Measurements from ENCODE around the gene PIGBOS1. TPM values are rescaled to one million over a fixed set of nuclear protein-coding genes. Genes with fewer than 3 reads are reported as not detected.
A peak's percentile ranks its signal among the peaks of the same experiment; 100 is the strongest.

PIGBOS1 gene
- total and polyA plus RNA-seq, 9 of the 15 experiments (the other 6 are each of a cell fraction or from before 2014, with no cell fraction given): 25.2 to 76.2 (median 46.0) TPM

DNA sequence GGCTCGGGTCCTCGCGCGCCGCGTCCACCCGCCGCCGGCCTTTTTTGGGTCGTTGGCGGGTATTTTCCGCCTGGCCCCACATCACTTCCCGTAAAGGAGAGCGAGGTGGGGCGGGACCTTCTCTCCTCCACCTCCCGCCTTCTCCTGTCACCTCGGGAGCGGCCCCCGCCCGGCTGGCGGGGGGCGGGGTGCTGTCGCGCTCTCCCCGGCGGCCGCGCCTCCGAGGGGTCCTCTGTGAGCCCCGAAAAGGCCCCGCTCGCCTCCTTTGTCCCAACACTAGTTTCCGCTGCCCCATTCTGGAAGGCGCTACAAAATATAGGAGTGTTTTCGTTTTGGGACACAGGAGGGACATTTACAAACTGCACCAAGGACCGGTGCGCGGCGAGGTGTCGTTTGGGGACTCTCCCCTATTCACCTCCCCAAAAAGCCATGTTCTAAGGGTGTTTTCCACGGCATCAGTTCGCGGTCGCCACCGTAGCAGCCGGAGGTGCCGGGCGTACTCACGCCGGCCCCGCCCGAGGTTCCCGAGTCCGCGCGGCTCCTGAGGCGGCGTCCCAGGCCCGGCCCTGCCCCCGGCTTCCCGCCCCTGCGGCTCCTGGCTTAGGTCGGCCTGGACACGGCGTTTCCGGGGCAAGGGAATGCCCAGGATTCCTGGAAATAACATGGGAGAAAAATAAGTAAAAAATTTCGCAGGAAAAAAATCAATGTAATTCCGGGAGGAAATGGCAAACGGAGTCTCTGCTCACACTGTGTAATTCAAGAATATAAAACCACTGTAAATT is 29.0 kb downstream of the PIGBOS1 start, which contains the start of gene RAB27A (continued):
- TF ChIP-seq ATF1 (CRISPR knock-in tag; IDR thresholded peaks at IDR 0.05): no peak
- peak; percentile 67; the same call in 1 of the 2 replicates for TF ChIP-seq ATF1 (tag; IDR thresholded peaks at IDR 0.05)
- TF ChIP-seq POLR2AphosphoS5 (IDR thresholded peaks at IDR 0.05; ENCODE audit: control insufficient read depth, insufficient read depth, low read depth, low read length): peak; percentile 17; the same call in 1 of the 2 replicates
- no peak for TF ChIP-seq RBM15 (IDR thresholded peaks at IDR 0.05; ENCODE audit: insufficient read depth, low read length)
- TF ChIP-seq, protein P1, sequence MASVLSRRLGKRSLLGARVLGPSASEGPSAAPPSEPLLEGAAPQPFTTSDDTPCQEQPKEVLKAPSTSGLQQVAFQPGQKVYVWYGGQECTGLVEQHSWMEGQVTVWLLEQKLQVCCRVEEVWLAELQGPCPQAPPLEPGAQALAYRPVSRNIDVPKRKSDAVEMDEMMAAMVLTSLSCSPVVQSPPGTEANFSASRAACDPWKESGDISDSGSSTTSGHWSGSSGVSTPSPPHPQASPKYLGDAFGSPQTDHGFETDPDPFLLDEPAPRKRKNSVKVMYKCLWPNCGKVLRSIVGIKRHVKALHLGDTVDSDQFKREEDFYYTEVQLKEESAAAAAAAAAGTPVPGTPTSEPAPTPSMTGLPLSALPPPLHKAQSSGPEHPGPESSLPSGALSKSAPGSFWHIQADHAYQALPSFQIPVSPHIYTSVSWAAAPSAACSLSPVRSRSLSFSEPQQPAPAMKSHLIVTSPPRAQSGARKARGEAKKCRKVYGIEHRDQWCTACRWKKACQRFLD (CRISPR knock-in tag; IDR thresholded peaks at IDR 0.05): 0 out of 2 replicates have a peak, but pooled peaks have one; percentile 26
- TF ChIP-seq, protein P2, sequence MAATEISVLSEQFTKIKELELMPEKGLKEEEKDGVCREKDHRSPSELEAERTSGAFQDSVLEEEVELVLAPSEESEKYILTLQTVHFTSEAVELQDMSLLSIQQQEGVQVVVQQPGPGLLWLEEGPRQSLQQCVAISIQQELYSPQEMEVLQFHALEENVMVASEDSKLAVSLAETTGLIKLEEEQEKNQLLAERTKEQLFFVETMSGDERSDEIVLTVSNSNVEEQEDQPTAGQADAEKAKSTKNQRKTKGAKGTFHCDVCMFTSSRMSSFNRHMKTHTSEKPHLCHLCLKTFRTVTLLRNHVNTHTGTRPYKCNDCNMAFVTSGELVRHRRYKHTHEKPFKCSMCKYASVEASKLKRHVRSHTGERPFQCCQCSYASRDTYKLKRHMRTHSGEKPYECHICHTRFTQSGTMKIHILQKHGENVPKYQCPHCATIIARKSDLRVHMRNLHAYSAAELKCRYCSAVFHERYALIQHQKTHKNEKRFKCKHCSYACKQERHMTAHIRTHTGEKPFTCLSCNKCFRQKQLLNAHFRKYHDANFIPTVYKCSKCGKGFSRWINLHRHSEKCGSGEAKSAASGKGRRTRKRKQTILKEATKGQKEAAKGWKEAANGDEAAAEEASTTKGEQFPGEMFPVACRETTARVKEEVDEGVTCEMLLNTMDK (IDR thresholded peaks at IDR 0.05; ENCODE audit: borderline replicate concordance, insufficient read depth, low read depth, low read length, poor library complexity, severe bottlenecking): peak; percentile 55
- TF ChIP-seq SMAD4 (CRISPR knock-in tag; conservative IDR thresholded peaks at IDR 0.05): 0 out of 2 replicates have a peak, but pooled peaks have one; percentile 26
- no peak for TF ChIP-seq PHB2 (IDR thresholded peaks at IDR 0.05; ENCODE audit: low read depth)
- TF ChIP-seq, protein P3, sequence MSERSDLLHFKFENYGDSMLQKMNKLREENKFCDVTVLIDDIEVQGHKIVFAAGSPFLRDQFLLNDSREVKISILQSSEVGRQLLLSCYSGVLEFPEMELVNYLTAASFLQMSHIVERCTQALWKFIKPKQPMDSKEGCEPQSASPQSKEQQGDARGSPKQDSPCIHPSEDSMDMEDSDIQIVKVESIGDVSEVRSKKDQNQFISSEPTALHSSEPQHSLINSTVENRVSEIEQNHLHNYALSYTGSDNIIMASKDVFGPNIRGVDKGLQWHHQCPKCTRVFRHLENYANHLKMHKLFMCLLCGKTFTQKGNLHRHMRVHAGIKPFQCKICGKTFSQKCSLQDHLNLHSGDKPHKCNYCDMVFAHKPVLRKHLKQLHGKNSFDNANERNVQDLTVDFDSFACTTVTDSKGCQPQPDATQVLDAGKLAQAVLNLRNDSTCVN (CRISPR knock-in tag; IDR thresholded peaks at IDR 0.05): no peak
- peak; percentile 92 for TF ChIP-seq POLR2G (IDR thresholded peaks at IDR 0.05; ENCODE audit: low read depth, low read length)
- TF ChIP-seq, protein P4, sequence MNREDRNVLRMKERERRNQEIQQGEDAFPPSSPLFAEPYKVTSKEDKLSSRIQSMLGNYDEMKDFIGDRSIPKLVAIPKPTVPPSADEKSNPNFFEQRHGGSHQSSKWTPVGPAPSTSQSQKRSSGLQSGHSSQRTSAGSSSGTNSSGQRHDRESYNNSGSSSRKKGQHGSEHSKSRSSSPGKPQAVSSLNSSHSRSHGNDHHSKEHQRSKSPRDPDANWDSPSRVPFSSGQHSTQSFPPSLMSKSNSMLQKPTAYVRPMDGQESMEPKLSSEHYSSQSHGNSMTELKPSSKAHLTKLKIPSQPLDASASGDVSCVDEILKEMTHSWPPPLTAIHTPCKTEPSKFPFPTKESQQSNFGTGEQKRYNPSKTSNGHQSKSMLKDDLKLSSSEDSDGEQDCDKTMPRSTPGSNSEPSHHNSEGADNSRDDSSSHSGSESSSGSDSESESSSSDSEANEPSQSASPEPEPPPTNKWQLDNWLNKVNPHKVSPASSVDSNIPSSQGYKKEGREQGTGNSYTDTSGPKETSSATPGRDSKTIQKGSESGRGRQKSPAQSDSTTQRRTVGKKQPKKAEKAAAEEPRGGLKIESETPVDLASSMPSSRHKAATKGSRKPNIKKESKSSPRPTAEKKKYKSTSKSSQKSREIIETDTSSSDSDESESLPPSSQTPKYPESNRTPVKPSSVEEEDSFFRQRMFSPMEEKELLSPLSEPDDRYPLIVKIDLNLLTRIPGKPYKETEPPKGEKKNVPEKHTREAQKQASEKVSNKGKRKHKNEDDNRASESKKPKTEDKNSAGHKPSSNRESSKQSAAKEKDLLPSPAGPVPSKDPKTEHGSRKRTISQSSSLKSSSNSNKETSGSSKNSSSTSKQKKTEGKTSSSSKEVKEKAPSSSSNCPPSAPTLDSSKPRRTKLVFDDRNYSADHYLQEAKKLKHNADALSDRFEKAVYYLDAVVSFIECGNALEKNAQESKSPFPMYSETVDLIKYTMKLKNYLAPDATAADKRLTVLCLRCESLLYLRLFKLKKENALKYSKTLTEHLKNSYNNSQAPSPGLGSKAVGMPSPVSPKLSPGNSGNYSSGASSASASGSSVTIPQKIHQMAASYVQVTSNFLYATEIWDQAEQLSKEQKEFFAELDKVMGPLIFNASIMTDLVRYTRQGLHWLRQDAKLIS (CRISPR knock-in tag; IDR thresholded peaks at IDR 0.05): peak; percentile 75; the same call in 1 of the 2 replicates
- peak; percentile 39; the same call in 1 of the 2 replicates for TF ChIP-seq NFRKB (IDR thresholded peaks at IDR 0.05; ENCODE audit: low read depth)
- TF ChIP-seq, protein P5, sequence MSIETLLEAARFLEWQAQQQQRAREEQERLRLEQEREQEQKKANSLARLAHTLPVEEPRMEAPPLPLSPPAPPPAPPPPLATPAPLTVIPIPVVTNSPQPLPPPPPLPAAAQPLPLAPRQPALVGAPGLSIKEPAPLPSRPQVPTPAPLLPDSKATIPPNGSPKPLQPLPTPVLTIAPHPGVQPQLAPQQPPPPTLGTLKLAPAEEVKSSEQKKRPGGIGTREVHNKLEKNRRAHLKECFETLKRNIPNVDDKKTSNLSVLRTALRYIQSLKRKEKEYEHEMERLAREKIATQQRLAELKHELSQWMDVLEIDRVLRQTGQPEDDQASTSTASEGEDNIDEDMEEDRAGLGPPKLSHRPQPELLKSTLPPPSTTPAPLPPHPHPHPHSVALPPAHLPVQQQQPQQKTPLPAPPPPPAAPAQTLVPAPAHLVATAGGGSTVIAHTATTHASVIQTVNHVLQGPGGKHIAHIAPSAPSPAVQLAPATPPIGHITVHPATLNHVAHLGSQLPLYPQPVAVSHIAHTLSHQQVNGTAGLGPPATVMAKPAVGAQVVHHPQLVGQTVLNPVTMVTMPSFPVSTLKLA (conservative IDR thresholded peaks at IDR 0.05): peak; percentile 57 to 72
- TF ChIP-seq CREM (IDR thresholded peaks at IDR 0.05; ENCODE audit: low read depth): 0 out of 2 replicates have a peak, but pooled peaks have one; percentile 20
- no peak for TF ChIP-seq NR3C1 (CRISPR knock-in tag; IDR thresholded peaks at IDR 0.05)
- no peak for TF ChIP-seq MTA1 (IDR thresholded peaks at IDR 0.05; ENCODE audit: borderline replicate concordance)
